Astrocyte (in vitro differentiated cells and primary cell): ENCODE data around the gene CFDP1. TPM values are rescaled to one million over a fixed set of nuclear protein-coding genes. Genes with fewer than 3 reads are reported as not detected.

ENCODE experiments used
- DNase-seq: peaks from one replicate; pipeline ENCODE4 v3.0.0-alpha.2; 2010; ENCODE audit warnings: low read depth
- FAIRE-seq: peaks from 2 replicates; lab custom pipeline; 2011; peaks lifted over from hg19 to GRCh38; lab: Jason Lieb, UNC
- H2AFZ ChIP-seq: 2 replicates; pipeline ENCODE4 v1.6.0; 2012; ENCODE audit warnings: low read depth, low read length, inconsistent platforms
- H3K27ac ChIP-seq: 2 replicates; pipeline ENCODE4 v1.5.1; 2011; ENCODE audit warnings: low read depth, low read length, inconsistent platforms
- H3K27me3 ChIP-seq: 2 replicates; pipeline ENCODE4 v1.6.0; 2011; ENCODE audit warnings: low read length, inconsistent platforms; ENCODE audit not compliant: insufficient read depth
- H3K36me3 ChIP-seq: 2 replicates; pipeline ENCODE4 v1.5.1; 2011; ENCODE audit warnings: low read length, inconsistent platforms; ENCODE audit not compliant: insufficient read depth
- H3K4me1 ChIP-seq: 2 replicates; pipeline ENCODE4 v1.5.1; 2011; ENCODE audit warnings: low read length, inconsistent platforms; ENCODE audit not compliant: insufficient read depth
- H3K4me2 ChIP-seq: 2 replicates; pipeline ENCODE4 v1.6.0; 2012; ENCODE audit warnings: low read length, inconsistent platforms
- H3K4me3 ChIP-seq: 2 replicates; pipeline ENCODE4 v1.5.1; 2011; ENCODE audit warnings: low read depth, mild to moderate bottlenecking, low read length, inconsistent platforms; ENCODE audit not compliant: insufficient read depth
- H3K79me2 ChIP-seq: 2 replicates; pipeline ENCODE4 v1.6.0; 2012; ENCODE audit warnings: mild to moderate bottlenecking, low read length, inconsistent platforms; ENCODE audit not compliant: insufficient read depth
- H3K9ac ChIP-seq: 2 replicates; pipeline ENCODE4 v1.6.0; 2012; ENCODE audit warnings: mild to moderate bottlenecking, low read length, inconsistent platforms
- H3K9me3 ChIP-seq: 2 replicates; pipeline ENCODE4 v1.5.1; 2012; ENCODE audit warnings: low read depth, mild to moderate bottlenecking, low read length, inconsistent platforms; ENCODE audit not compliant: insufficient read depth
- H4K20me1 ChIP-seq: 2 replicates; pipeline ENCODE4 v1.6.0; 2012; ENCODE audit warnings: low read length, inconsistent platforms; ENCODE audit not compliant: insufficient read depth
- H3K27ac Mint-ChIP-seq: one replicate; pipeline ENCODE4 v1.8.0; 2021; ENCODE audit warnings: mild to moderate bottlenecking, mixed read lengths; ENCODE audit not compliant: unreplicated experiment
- H3K27me3 Mint-ChIP-seq: one replicate; pipeline ENCODE4 v1.8.0; 2021; ENCODE audit warnings: low read depth, mixed read lengths; ENCODE audit not compliant: unreplicated experiment
- H3K36me3 Mint-ChIP-seq: one replicate; pipeline ENCODE4 v1.8.0; 2021; ENCODE audit warnings: low read depth, mixed read lengths; ENCODE audit not compliant: unreplicated experiment
- H3K4me1 Mint-ChIP-seq: one replicate; pipeline ENCODE4 v1.8.0; 2021; ENCODE audit warnings: low read depth, mixed read lengths; ENCODE audit not compliant: unreplicated experiment
- H3K4me3 Mint-ChIP-seq: one replicate; pipeline ENCODE4 v1.8.0; 2021; ENCODE audit warnings: mild to moderate bottlenecking, moderate library complexity, mixed read lengths; ENCODE audit not compliant: unreplicated experiment
- H3K9me3 Mint-ChIP-seq: one replicate; pipeline ENCODE4 v1.8.0; 2021; ENCODE audit warnings: mild to moderate bottlenecking, mixed read lengths; ENCODE audit not compliant: unreplicated experiment
- EZH2 ChIP-seq: IDR thresholded peaks from 2 replicates; pipeline ENCODE4 v1.6.1; 2012; ENCODE audit warnings: mild to moderate bottlenecking, low read length, inconsistent platforms; ENCODE audit not compliant: insufficient read depth
- total RNA-seq: library from RNA; stranded (reverse); gene quantifications from 2 replicates; pipeline ENCODE4 v1.2.1, GENCODE V29; 2021
- TF ChIP-seq, protein P1 (sequence below): IDR thresholded peaks from 2 replicates; pipeline ENCODE4 v1.5.1; 2011; ENCODE audit warnings: low read depth, mild to moderate bottlenecking, inconsistent platforms, low read length, moderate library complexity; ENCODE audit not compliant: insufficient read depth

The CFDP1 gene
- total RNA-seq, 1 donor from 2014 or later, result 36.9 TPM

DNA sequence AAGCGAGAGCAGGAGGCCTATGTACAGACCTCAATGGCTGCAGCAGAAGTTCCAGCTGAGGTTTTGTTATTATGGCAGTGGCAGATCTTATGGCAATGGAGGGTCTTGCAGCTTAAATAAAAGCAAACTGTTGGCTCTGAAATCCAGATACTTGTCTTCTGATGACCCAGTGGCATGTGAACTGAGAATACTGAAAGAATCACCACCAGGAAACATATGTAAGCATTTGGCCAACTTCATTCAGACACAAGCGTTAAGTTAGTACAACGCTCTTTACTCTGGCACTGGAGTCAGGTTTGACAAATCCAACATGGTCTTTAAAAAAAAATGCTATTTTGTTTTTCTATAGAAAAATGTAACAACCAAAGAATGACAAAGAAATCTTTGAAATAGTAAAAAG is 70.5 kb downstream of the CFDP1 start:
- H3K4me2 ChIP-seq, result no peak overlapping the region
- H3K79me2 ChIP-seq, result no peaks in the 10 kb centered on the region
- Mint-ChIP-seq H3K9me3 (no peaks in the 10 kb centered on the region), H3K4me3 (no peak overlapping the region), H3K27me3 (no peaks in the 10 kb centered on the region), H3K36me3 (no peaks in the 10 kb centered on the region), H3K4me1 (no peaks in the 10 kb centered on the region), H3K27ac (no peak overlapping the region)
- no peak overlapping the region for H3K9ac ChIP-seq
- FAIRE-seq (no peak), DNase-seq (no peak)
- H3K9me3 ChIP-seq, result no peaks in the 10 kb centered on the region
- no peaks in the 10 kb centered on the region for H3K4me1 ChIP-seq
- no peak overlapping the region for H3K4me3 ChIP-seq
- H4K20me1 ChIP-seq, result no peaks in the 10 kb centered on the region
- no peak overlapping the region for H3K27ac ChIP-seq
- H3K27me3 ChIP-seq, result no peaks in the 10 kb centered on the region
- H2AFZ ChIP-seq, result no peak overlapping the region
- TF ChIP-seq, protein P1, sequence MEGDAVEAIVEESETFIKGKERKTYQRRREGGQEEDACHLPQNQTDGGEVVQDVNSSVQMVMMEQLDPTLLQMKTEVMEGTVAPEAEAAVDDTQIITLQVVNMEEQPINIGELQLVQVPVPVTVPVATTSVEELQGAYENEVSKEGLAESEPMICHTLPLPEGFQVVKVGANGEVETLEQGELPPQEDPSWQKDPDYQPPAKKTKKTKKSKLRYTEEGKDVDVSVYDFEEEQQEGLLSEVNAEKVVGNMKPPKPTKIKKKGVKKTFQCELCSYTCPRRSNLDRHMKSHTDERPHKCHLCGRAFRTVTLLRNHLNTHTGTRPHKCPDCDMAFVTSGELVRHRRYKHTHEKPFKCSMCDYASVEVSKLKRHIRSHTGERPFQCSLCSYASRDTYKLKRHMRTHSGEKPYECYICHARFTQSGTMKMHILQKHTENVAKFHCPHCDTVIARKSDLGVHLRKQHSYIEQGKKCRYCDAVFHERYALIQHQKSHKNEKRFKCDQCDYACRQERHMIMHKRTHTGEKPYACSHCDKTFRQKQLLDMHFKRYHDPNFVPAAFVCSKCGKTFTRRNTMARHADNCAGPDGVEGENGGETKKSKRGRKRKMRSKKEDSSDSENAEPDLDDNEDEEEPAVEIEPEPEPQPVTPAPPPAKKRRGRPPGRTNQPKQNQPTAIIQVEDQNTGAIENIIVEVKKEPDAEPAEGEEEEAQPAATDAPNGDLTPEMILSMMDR, result no peak
- TF ChIP-seq EZH2, result no peak
- H3K36me3 ChIP-seq, result peaks cover 5% of the 10 kb centered on the region

DNA sequence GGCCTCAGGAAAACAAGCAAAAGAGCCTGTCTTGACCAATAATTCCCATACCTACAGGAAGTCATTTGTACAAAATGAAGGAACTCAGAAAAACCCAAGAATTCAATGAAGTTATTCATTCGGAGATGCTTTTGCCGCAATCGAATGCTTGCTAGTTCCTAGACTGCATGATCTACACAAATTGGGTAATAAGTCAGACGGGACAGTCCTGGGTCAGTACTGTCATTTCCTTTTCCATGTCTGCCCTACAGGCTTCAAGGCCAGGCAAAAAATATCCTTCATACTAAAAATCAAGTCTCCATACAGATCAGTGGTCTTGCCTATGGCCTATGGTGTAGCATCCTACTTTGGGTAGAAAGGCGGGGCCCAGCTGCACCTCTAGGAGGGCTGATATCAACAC is 71.4 kb downstream of the CFDP1 start:
- no peaks in the 10 kb centered on the region for H4K20me1 ChIP-seq
- H2AFZ ChIP-seq, result no peak overlapping the region
- H3K4me1 ChIP-seq, result no peaks in the 10 kb centered on the region
- no peak overlapping the region for H3K9ac ChIP-seq
- Mint-ChIP-seq H3K27me3 (no peaks in the 10 kb centered on the region), H3K27ac (no peak overlapping the region), H3K4me3 (no peak overlapping the region), H3K36me3 (no peaks in the 10 kb centered on the region), H3K4me1 (no peaks in the 10 kb centered on the region), H3K9me3 (no peaks in the 10 kb centered on the region)
- H3K9me3 ChIP-seq, result no peaks in the 10 kb centered on the region
- H3K4me2 ChIP-seq, result no peak overlapping the region
- H3K79me2 ChIP-seq, result no peaks in the 10 kb centered on the region
- peaks cover 5% of the 10 kb centered on the region for H3K36me3 ChIP-seq
- no peaks in the 10 kb centered on the region for H3K27me3 ChIP-seq
- no peak for FAIRE-seq
- DNase-seq, result no peak
- no peak overlapping the region for H3K4me3 ChIP-seq
- H3K27ac ChIP-seq, result no peak overlapping the region
- TF ChIP-seq, protein P1, result no peak
- no peak for TF ChIP-seq EZH2

DNA sequence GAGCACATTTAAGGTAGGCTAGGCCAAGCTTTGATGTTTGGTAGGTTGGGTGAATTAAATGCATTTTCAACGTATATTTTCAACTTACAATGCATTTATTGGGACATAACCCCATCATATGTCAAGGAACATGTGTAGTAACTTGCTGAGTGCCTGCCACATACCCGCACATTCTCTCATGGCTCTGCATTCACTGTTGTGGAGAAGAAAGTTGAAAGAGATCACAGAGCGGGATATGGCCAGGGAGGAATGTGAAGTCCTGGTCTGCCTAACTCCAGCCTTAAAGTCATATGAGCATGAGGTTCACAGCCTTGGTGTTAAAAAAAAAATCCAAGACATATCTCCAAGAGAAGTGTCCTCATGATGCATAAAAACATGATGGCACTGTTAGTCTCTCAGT is 79.1 kb downstream of the CFDP1 start:
- Histone ChIP-seq H4K20me1 (no peaks in the 10 kb centered on the region), H3K4me3 (no peak overlapping the region), H3K36me3 (no peaks in the 10 kb centered on the region), H3K27me3 (no peaks in the 10 kb centered on the region), H2AFZ (no peak overlapping the region), H3K9ac (no peak overlapping the region), H3K79me2 (no peaks in the 10 kb centered on the region), H3K4me2 (no peak overlapping the region), H3K27ac (no peak overlapping the region), H3K4me1 (peaks cover 7% of the 10 kb centered on the region), H3K9me3 (no peaks in the 10 kb centered on the region)
- DNase-seq, result no peak
- H3K4me1 Mint-ChIP-seq, result peaks cover 16% of the 10 kb centered on the region
- no peak for TF ChIP-seq EZH2
- TF ChIP-seq, protein P1, result no peak
- H3K4me3 Mint-ChIP-seq, result no peak overlapping the region
- H3K27ac Mint-ChIP-seq, result no peak overlapping the region
- no peaks in the 10 kb centered on the region for H3K27me3 Mint-ChIP-seq
- H3K36me3 Mint-ChIP-seq, result no peaks in the 10 kb centered on the region
- no peak for FAIRE-seq
- no peaks in the 10 kb centered on the region for H3K9me3 Mint-ChIP-seq
